ENCODE results near the gene SLC8A2. TPM values are rescaled to one million over a fixed set of nuclear protein-coding genes. Genes with fewer than 3 reads are reported as not detected.

SLC8A2 gene
- polyA plus RNA-seq, 4 donors = 0.06 to 0.25 (median 0.20) TPM; not detected in 1

DNA sequence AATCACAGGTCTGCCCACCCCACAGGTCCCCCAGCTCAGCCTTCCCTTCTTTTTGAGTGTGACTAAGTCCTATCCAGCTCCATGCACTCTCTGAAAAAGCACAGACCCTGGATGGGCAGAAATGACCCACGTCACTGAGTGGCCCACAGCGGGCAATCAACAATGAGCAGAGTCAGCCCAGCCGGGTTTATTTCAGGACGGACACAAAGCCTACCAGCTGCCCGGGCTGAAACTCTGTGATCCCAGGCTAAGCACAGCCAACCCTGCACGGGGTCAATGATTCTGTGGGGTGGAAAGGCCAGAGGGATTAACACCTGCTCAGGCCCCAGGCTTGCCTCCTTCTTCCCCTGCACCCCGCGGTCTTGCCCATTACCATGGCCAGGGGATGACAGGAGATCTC lies 34.8 kb upstream of the SLC8A2 start:
- no peak for DNase-seq (ENCODE audit: low read depth in 4 of 4, low spot score in 3 of 4)

DNA sequence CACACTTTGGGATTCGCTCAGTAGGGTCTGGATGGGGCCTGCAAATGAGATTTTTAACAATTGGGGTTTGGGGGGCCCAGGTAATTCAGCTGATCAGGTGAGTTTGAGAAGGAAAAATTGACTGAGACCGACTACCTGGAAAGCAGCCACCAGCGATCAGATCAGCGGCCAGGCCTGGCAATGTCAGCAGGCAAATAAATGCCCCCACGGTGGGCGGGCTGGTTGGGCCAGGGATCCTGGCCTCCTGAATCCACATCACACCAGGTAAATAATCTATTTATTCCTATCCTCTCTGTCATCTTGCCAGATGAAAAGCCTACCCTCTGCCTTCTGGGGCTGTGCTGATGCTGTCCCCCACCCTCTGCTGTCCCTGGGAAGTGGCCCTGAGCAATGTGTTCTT lies 33.8 kb upstream of the SLC8A2 start:
- DNase-seq (ENCODE audit: low read depth in 4 of 4, low spot score in 3 of 4) = no peak

DNA sequence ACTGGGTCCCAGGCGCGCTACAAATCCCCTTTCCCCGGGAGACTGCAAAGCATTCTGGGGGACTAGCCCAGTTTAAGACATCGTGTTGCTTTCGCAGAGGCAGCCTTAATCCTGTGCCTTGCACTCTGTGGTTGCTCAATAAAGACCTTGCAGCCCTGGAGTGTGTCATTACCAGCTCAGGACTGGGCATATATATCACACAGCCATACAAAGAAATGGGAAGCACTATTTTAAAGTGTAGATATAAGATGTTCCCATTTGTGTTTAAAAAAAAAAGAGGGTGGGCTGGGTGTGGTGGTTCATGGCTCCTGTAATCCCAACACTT lies 32.1 kb upstream of the SLC8A2 start:
- DNase-seq (ENCODE audit: low read depth in 4 of 4, low spot score in 3 of 4) = no peak

DNA sequence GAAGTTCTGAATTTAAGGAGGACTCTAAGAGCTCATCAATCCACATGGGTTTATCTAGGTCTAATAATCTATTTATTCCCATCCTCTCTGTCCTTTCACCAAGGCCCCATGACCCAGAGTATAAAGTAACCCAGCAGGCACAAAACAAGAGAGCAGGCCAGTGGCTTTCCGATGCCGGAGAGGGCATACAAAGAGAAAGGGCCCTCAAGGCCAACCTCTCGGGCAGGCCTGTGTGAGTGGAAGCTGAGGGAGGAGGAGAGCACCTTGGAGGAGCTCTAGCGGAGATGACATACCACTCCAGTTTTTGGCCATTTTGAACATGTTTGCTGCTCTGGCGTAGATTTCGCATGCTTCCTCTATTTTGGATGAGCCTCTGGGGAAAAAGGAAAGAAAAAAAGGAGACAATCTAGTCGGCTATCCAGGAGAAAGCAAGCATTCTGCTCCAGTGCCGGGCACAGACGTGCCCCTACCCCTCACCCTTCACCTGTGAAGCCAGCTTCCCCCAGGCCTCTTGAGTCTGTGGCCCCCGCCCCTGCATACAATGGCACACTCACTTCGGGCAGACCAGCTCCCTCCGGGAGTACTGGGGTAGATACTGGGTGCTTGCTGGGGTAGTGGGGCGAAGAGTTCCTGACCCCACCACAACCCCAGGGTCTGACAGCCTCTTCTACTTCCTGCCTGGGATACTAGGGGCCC lies 31.6 kb upstream of the SLC8A2 start:
- no peak for DNase-seq (ENCODE audit: low read depth in 4 of 4, low spot score in 3 of 4)

DNA sequence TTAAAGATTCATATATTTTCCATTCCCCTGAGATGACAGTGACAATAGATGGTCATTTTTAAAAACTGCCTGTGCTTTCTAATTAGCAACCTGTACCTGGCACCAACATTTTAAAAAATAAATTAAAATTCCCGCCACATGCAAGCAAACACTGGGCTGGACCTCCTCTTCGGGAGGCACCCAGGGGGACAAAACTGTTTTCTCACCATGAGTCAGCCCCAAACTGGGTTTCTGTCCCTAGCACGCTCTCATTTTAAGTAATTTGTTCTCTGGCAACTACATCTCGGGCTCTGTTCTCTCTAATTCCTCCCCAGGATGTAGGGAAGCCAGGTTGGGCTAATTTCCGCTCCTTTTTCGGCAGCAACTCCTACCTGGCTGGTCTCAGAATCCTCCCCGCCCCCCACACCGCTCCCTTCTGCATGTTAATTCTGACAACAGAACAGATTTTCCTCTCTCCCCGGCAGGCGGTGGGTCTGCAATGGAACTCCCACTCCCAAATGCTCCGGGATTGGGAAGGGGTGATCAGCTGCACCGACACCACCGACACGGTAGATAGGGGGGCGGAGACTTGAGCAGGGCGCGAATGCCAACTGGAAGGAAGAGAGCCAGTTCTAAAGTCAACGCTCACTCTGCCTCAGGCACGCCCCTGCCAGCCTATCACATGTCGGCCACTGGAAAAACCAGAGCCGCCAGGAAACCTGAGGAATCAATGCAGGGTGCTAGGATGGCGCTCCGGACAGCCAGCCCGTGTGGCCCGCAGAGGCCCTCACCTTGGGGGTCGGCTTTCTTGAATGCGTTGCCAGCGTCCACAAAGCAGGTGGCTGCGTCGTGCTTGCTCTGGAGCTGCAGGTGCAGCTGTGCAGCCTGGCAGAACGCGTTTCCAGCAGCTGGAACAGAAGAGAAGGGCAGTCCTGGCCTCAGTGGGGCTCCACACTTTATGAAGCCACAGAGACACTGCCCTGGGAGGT lies 28.5 kb upstream of the SLC8A2 start:
- no peak for DNase-seq (ENCODE audit: low read depth in 4 of 4, low spot score in 3 of 4)

DNA sequence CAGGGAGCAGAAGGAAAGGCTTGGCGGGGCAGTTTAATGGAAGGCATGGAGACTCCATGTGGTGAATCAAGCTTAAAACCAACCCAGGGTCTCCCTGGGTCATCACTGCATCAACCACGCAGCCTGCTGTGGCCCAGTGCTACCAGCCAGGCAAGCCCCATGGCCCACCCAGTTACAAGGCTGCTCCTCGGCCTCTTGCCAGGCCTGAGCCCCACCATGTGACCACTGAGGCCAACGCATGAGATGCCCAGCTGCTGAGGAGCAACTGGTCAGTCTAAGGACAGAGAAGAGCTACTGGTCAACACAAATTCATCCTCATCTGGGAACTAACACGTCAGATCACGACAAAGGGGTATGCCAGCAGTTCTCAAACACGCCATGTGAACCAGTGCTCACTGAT lies 27.7 kb upstream of the SLC8A2 start:
- no peak for DNase-seq (ENCODE audit: low read depth in 4 of 4, low spot score in 3 of 4)

DNA sequence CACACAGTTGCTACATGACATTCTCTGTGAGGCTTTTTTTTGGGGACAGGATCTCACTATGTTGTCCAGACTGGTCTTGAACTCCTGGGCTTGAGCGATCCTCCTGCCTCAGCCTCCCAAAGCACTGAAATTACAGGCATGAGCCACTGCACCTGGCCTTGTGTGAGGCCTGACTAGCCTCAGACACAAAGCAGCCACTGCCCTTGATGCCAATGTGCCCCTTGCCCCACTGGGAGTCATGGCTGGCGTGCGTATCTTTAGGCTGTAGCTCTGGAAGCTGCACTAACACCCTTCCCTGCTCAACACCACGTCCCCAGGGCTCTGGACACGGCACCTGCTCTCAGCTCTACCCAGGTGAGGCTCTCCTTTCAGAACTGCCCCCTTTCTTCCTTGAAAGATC lies 26.9 kb upstream of the SLC8A2 start:
- no peak for DNase-seq (ENCODE audit: low read depth in 4 of 4, low spot score in 3 of 4)

DNA sequence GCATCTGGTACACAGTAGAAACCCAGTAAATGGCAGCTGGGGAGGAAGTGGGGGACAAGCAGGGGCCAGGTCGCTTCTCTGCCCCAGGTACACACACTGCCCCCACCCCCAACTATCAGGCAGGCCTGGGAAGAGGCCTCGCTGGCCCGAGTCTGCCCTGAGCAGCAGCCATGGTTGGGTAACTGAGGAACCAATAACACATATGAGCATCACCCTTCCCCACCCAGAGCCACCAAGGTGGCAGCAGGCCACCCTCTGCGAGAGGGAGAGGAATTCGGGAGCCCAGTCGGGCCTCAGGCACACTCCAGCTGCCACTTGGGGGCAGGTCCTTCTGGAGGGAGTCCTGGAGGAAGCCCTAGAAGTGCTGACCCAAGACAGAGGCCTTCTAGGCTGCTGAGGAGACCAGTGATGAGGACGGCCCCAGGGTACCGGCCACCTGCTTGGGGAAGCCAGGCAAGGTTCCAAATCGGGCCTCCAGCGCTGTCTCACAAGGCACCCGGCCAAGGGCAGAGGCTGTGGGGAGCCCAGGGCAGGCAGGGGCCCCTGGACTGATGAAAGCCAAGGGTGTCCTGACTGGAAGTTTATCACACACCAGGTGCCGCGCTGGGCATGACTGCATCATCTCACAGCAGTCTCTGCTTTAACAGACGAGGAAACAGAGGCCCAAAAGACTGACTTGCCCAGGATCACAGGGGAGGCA lies 26.3 kb upstream of the SLC8A2 start:
- no peak for DNase-seq (ENCODE audit: low read depth in 4 of 4, low spot score in 3 of 4)

DNA sequence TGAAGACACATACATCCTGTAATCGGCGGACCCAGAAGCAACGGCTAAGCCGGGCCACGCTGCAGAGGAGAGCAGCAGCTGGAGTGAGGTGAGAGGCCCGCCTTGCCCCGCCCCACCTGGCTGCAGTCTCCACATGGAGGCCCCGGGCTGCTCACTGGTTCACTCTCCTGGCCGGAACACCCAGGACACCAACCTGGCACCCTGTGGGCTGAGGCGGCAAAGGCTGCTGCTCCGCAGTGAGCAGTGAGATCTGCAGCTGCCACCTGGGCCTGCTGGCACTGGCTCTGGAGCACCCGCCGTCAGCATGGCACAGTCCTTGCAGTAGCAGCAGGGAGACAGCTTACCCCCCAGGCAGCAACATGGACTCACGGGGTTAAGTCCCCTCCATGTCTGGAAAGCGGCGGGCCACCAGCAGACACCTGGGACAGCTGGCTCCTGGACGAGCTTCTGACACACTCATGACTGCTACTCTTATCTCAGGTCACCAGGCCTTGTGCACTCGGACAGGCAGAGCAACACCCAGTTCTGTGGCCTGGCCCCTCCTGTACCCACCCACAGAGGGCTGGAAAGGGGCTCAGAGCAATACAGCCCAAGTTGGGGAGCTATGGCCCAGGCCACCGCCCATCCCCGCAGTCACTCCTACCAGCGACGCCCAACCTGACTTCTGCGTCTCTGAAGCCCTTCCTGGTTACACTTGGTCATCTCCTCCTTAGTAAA lies 25.5 kb upstream of the SLC8A2 start:
- no peak for DNase-seq (ENCODE audit: low read depth in 4 of 4, low spot score in 3 of 4)

DNA sequence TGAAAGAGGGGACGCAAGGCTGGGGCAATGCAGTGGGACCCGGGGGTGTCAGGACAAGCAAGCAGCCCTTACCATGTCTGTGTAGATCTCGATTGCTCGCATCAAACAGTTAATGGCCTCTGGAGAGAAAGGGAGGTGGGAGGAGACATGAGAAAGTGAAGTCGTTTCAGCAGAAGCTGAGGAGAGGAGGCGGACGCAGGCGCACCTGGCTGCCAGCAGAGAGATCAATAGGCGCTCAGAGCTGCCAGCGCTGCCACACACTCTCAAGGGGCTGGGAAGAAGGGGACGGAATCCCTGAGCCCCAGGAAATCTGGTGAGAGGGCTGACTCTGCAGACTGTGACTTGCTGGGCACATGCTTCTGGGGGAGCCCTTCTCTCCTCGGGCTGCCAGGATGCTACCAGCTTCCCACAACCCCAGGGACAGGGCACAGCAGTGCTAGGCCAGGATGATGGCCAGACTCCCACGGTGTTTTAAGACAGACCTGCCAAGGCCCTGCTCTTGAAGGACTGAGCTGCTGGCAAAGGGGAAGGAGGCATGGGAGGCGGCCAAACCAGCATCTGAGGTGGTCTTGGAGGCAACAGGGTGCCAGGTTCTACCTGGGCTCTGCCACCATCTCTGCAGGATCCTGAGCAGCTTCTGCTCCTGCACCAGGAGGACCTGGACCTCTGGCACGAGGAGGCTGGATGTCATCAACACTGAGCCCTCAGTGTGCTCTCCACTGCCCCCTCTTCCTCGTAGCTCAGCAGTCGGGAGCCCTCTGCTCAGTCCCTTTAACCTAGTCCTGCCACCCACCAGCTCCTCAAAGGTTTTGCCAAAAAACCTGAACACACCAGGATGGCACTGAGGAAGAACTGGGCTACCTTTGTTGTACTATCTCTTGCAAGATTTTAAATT lies 24.0 kb upstream of the SLC8A2 start:
- DNase-seq (ENCODE audit: low read depth in 4 of 4, low spot score in 3 of 4) = no peak

DNA sequence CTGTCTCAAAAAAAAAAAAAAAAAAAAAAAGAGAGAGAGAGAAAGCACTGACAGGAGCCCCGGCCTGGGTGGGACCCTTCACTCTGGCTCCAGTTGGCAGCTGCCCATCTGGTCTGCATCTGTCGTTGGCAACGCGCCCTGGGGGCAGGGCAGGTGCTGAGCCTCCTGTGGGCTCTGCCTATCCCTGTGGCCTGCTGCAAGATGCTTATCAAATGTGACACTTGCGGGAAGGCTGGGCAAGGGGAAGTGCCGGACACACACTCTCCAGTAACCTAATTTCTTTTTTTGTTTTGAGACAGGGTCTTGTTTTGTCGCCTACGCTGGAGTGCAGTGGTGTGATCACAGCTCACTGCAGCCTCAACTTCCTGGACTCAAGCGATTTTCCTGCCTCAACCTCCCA lies 23.0 kb upstream of the SLC8A2 start:
- no peak for DNase-seq (ENCODE audit: low read depth in 4 of 4, low spot score in 3 of 4)

DNA sequence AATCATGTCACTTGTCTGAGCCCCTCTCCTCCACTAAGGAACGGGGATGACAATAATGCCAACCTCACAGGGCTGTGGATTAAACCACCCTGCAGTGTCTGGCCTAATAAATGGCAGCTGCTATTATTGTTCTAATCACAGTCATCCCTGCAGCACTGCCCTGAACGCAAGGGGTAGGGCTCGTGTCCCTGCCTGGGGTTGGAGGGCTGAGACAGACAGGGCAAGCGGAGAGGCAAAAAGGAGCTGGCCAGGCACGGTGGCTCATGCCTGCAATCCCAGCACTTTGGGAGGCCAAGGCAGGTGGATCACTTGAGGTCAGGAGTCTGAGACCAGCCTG lies 22.5 kb upstream of the SLC8A2 start:
- DNase-seq (ENCODE audit: low read depth in 4 of 4, low spot score in 3 of 4) = no peak

DNA sequence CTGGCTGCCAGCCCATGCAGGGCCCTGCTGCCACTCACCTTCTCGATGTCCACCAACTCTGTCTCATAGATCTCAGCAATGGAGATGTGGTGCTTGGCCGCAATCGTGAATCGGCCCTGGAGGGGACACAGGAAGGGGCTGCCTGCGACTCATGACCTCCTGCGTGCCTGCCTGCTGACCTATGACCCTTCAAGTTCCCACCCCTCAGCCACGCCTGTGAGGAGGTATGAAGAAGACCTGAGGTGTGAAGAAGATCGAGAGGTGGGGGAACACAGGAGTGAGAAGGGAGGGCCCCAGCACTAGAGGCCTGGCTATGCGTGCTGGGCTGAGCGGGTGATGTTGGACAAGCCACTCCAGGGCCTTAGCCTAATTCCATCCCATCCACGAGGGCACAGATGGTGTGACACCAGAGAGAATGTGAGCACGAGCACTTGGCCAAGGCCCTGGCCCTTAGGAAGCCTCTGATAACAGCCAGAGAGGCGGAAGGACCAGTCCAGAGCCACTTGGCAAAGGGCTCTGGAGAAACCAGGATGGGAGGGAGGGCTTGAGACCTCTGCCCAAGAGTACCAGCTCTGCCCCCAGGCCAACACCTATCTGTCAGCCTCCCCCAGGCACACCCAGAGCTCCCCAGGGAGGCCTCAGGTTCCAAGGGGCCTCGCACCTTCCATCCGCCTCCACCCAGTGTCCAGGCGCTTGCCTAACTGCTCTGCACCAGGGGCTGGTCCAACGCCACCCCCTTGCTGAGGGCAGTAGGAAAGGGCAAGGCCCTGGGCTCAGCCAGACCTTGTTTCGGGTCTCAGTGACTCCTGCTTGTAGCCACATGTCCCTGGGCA lies 21.9 kb upstream of the SLC8A2 start:
- no peak for DNase-seq (ENCODE audit: low read depth in 4 of 4, low spot score in 3 of 4)

DNA sequence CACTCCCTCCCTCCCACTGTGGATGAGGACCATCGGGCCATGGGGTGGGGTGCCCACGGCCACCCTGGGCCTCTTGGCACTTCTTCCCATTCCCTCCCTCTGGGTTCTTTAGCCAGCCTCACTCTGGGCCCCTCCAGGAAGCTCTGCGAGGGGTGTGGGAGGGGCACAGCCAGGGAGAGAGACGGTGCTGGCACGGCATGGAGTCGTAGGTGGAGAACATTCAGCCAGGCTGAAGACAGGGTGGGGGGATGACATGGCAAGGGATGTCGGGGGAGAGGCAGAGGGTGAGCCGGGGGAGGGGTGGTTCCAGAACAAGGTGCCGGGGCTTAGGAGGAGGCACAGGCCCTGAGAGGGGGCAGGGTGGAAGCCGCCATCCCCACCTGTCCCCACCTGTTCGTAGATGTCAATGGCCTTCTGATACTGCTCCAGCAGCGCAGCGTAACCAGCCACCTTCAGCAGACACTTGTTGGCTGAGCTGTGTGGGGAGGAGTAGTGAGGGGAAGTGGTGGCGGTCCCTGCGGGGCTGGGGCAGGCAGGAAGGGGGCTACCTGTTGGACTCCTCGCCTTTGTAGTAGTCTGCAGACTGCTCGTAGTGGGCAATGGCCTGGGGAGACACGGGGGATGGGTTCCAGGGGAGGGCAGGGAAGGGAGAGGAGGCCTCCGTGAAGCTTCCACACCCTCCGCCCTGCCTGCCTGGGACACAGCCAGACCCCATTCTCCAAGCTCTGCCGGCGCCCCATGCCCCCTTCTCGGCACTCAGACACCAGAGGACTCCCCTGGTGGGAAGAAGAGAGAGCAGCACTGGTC lies 21.1 kb upstream of the SLC8A2 start:
- no peak for DNase-seq (ENCODE audit: low read depth in 4 of 4, low spot score in 3 of 4)

DNA sequence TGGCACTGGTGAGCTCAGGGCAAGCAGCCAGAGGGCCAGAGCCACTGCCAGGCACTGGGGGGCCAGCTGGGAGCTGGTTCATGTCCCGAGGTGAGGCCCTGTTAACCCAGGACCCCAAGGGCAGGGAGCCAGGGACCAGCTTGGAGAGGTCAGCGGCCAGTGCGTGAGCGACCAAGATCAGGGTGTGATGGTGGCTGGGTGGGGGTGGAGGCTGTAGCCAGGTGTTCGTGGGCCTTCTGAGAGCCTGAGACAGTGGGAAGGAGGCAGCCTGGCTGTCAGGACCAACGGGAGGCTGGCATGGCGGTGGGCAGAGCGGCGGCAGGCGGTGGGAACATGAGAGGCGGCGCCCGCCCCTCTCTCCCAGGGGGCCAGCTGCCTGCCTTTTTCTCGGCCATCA lies 20.4 kb upstream of the SLC8A2 start:
- DNase-seq (ENCODE audit: low read depth in 4 of 4, low spot score in 3 of 4) = no peak

DNA sequence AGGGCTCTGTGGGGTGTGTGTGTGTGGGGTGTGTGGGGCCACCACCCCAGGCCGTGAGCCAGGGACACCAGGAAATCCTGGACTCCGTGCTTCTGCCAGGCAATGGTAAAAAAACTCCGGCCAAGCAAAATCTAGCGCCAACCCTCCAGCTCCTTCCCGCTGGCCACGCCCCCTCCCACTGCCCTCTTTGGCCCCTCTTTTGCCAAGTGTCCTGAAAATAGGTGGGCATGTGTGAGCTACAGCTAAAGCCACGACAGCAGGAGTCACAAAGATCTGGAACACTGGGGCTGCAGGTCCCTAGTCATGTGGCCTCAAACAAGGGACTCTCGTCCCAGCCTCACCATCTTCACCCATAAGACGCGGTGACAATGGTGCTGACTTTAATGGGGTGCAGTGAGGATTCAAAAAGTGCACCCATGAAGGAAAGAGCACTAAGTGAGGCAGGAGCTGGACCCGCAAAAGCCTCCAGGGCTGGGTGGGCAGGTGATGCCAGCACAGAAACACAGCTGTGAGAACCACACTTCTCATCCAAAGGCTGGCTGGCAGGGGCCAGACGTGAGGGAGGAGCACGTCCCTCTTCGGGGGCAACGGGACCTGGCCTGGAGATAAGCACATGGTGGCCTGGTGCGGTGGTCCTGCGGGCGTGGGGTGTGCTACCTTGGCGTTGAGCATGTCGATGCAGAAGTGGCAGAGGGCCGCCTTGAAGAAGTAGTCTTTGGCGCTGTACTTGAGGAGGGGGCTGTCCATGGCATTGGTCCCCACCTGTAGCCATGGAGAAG lies 19.9 kb upstream of the SLC8A2 start:
- no peak for DNase-seq (ENCODE audit: low read depth in 4 of 4, low spot score in 3 of 4)

DNA sequence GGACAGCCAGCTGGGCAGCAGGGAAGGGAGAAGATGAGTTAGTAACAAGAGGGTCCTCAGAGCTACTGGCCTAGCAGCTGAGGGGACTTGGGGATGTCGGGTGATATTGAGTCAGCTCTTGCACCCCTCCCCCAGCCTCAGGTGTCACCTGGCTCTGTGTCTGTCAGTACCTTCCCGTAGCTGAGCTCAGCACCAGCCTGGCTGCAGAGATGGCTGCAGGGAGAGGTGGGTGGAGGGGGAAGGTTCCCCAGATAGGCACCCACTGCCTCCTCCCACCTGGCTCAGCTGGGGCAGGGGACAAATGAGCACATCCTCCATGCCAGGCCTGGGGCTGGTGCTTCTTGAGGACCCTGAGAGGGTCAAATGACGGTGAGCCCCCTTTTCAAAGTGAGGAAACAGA lies 19.2 kb upstream of the SLC8A2 start:
- DNase-seq (ENCODE audit: low read depth in 4 of 4, low spot score in 3 of 4) = no peak

DNA sequence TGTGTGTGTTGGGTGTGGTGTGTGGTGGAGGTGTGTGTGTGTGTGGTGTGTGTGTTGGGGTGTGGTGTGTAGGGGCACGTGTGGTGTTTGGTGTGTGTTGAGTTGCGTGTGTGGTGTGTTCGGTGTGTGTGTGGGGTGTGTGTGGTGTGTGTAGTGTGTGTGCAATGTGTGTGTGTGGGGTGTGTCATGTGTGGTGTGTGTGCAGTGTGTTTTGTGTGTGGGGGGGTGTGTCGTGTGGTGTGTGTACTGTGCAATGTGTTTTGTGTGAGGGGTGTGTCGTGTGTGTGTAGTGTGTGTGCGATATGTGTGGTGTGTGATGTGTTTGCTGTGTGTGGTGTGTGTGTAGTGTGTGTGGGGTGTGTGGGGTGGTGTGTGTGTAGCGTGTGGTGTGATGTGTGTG lies 18.3 kb upstream of the SLC8A2 start:
- DNase-seq (ENCODE audit: low read depth in 4 of 4, low spot score in 3 of 4) = no peak

Data from right renal pelvis (tissue), 4 donors.